ENCODE data around the gene LAMC3.

Gene LAMC3

GRCh38 chr9:130963337-130963908 is 45.6 kb upstream of the LAMC3 start:
- TF ChIP-seq CTCF (IDR thresholded peaks at IDR 0.05; ENCODE audit: control insufficient read depth, extremely low read depth, insufficient read depth) = no peak
- DNase-seq (ENCODE audit: low read depth) = no peak

GRCh38 chr9:130963916-130964315 is 45.1 kb upstream of the LAMC3 start:
- no peak for DNase-seq (ENCODE audit: low read depth)
- no peak for TF ChIP-seq CTCF (IDR thresholded peaks at IDR 0.05; ENCODE audit: control insufficient read depth, extremely low read depth, insufficient read depth)
- no peak overlapping the region for H3K4me3 ChIP-seq (ENCODE audit: low read depth, low read length)

More at GRCh38 chr9:130963337-130963908, 45.6 kb upstream of the LAMC3 start:
- H3K4me3 ChIP-seq (ENCODE audit: low read depth, low read length) = no peak overlapping the region

GRCh38 chr9:130965680-130966079 is 43.3 kb upstream of the LAMC3 start:
- no peak for TF ChIP-seq CTCF (IDR thresholded peaks at IDR 0.05; ENCODE audit: control insufficient read depth, extremely low read depth, insufficient read depth)
- DNase-seq (ENCODE audit: low read depth) = no peak
- H3K4me3 ChIP-seq (ENCODE audit: low read depth, low read length) = no peak overlapping the region

GRCh38 chr9:130970052-130970451 is 38.9 kb upstream of the LAMC3 start:
- no peak overlapping the region for H3K4me3 ChIP-seq (ENCODE audit: low read depth, low read length)
- TF ChIP-seq CTCF (IDR thresholded peaks at IDR 0.05; ENCODE audit: control insufficient read depth, extremely low read depth, insufficient read depth) = no peak
- no peak for DNase-seq (ENCODE audit: low read depth)

GRCh38 chr9:130970855-130971254 is 38.1 kb upstream of the LAMC3 start:
- no peak for DNase-seq (ENCODE audit: low read depth)
- no peak overlapping the region for H3K4me3 ChIP-seq (ENCODE audit: low read depth, low read length)
- TF ChIP-seq CTCF (IDR thresholded peaks at IDR 0.05; ENCODE audit: control insufficient read depth, extremely low read depth, insufficient read depth) = no peak

- H3K4me3 ChIP-seq (ENCODE audit: low read depth, low read length) = no peak overlapping the region
- no peak for DNase-seq (ENCODE audit: low read depth)
- TF ChIP-seq CTCF (IDR thresholded peaks at IDR 0.05; ENCODE audit: control insufficient read depth, extremely low read depth, insufficient read depth) = no peak
Measured at GRCh38 chr9:130971294-130971849, 37.6 kb upstream of the LAMC3 start.
